CD1c-positive myeloid dendritic cell (primary cell): ENCODE results near the gene LGALS14.
"Not testable (repeated sequence)": the region's sequence is repeated elsewhere in the genome, so short reads cannot be mapped to it uniquely, and the experiment has no call there.

Source experiments
- DNase-seq: peaks from one replicate; pipeline ENCODE4 v3.0.0-alpha.2; 2016; ENCODE audit errors: extremely low spot score

LGALS14 gene, protein sequence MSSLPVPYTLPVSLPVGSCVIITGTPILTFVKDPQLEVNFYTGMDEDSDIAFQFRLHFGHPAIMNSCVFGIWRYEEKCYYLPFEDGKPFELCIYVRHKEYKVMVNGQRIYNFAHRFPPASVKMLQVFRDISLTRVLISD

DNA sequence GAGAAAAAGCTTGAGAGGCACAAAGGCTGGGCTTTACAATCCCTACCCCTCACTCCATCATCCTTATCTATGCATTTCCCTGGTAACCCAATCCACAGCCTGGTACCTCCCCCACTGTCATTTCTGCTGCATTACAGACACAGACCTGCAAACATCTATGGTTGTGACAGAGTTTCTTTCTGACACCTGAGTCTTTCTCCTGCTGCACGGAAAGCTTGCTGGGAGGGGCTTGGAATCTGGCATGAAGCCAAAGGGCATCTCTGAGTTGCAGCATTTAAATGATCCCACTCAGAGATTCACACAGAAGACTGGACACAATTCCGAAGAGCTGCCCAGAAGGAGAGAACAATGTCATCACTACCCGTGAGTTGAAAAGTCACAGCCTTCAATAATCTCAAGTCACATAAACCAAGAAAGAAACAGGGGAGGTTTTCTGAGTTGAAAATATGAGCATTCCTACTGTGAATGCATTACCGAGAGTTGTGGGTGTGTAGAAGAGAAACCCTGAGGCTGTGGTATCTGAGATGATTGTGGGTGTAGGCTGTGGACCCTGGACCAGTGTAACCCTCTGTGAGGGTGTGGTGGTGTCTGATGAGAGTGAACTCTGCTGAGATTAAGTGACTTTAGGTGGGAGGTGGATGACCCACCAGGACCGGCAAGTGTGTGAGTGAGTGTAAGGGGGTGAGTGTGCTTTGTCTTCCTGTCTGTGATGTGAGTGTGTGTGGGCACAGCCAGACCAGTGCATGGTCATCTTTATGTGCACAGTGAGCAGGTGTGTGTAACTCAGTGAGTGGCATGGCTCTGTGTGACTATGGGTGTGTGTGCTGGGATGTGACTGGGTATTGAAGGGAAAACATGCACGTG is at the start of gene LGALS14:
Gene LGALS14 (plus strand): TSS at position 301 of the 864 bp plus-strand sequence. CDS start 48 bp downstream, at position 349.
- no peak for DNase-seq

DNA sequence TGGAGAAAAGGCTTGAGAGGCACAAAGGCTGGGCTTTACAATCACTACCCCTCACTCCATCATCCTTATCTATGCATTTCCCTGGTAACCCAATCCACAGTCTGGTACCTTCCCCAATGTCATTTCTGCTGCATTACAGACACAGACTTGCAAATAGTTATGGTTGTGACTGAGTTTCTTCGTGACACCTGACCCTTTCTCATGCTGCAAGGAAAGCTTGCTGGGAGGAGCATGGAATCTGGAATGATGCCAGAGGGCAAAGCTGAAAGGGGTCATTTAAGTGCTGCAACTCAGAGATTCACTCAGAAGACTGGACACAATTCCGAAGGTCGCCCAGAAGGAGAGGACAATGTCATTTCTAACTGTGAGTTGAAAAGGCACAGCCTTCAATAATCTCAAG is 48.7 kb upstream of the LGALS14 start, which contains the start of gene LGALS16:
Gene LGALS16 (plus strand): TSS at position 301 of the 400 bp plus-strand sequence. CDS start 49 bp downstream, at position 350.
- DNase-seq, result no peak

DNA sequence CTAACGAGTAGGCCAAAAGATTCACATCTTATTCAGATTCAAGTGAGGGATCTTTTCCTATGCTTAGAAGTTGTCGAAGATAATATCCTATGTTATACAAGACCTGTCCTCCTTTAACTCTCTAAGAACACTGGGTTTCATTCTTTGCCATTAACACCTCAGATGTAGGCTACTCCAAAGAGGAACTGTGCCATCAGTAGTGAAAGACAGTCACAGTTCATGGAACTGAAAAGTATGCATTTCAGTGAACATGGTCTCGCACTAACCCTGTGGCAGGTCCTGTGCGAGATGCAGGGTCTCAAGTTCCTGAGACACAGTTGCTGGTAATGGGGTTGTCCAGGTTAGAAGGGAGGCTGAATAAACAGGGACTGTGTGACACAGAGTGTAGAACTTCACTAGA is 44.5 kb upstream of the LGALS14 start:
- no peak for DNase-seq

DNA sequence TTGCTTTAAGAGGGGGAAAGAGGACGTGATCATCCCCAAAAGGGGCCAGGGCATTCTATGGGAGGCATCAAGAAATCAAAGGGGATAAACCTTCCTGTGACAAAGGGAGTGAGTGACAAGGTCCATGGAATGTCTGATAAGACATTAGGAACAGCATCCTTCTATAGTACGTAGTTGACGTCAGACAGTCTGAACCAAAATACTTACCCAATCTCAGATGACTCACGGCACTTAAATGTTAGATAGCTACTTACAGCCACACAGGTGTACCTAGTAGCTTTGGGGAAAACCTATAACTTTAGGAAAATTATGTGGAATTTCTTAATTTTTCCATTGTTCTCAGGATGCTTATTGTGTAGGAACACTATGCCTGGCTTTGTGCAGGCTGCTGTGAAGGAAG is 43.6 kb upstream of the LGALS14 start:
- DNase-seq, result no peak

DNA sequence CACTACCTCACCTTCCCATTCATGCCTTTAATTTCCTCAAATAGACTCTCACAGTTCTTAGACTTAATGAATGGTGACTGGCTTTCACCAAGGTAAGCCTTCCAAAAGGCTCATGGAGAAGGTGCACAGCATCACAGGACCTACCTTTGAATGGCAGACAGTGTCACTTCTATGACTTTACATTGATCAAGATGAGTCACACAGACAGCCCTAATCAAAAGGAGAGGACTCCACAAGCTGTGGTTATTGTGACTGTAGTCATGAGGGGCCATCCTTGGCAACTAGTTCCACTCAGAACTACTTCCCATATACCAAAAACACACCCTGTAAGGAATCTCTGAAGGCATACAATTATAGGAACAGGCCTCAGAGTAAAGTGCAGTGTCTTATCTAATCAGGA is 42.7 kb upstream of the LGALS14 start:
- no peak for DNase-seq

DNA sequence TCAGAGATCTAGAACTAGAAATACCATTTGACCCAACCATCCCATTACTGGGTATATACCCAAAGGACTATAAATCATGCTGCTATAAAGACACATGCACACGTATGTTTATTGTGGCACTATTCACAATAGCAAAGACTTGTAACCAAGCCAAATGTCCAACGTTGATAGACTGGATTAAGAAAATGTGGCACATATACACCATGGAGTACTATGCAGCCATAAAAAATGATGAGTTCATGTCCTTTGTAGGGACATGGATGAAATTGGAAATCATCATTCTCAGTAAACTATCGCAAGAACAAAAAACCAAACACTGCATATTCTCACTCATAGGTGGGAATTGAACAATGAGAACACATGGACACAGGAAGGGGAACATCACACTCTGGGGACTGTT is 34.4 kb upstream of the LGALS14 start:
- DNase-seq, result not testable (repeated sequence)

DNA sequence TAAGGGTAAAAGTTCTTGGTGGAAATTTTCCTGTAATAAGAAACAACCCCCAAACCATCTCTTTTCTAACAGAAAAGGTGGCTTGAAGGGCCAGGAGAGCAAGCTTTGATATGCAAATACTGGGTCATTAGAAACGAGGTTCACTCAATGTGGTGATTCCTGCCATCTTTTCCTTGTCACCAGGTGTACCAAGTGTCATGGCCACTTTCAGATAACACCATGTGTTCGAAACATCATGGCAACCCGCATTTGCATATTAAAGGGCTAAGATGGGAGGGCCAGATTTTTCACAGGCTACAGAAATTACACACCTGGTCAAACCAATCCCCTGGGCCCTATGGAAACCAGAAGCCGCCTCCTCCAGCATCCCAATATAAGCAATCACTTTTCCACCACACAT is 33.3 kb upstream of the LGALS14 start:
- no peak for DNase-seq

DNA sequence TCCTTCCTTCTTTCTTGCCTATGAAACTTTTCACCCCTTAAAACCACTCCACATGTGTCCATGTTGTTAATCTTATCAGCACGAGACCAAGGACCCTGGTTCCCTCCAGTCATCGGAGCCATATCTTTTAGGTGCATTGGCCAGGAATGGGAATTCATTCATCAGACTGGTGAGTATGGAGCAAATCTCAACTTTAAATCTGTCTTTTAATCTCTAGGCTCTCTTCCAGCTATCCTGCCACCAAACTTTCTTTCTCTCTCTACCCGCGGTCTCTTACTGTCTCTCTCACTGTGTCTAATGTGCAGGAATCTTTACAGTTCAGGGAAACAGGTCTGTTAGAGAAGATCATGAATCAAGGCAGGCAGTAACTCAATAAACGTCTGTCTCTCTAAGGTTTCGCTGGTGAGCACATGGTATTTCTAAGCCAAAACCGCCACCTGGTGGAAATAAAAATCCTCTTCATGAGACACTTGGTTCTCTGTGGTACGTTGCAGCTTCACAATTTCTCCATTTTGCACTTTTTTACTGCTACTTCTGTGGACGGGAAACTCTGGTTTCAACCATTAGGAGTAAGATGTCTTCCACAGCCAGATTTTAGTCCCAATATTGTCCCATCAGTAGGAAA is 32.4 kb upstream of the LGALS14 start:
- DNase-seq, result peak; percentile 75

DNA sequence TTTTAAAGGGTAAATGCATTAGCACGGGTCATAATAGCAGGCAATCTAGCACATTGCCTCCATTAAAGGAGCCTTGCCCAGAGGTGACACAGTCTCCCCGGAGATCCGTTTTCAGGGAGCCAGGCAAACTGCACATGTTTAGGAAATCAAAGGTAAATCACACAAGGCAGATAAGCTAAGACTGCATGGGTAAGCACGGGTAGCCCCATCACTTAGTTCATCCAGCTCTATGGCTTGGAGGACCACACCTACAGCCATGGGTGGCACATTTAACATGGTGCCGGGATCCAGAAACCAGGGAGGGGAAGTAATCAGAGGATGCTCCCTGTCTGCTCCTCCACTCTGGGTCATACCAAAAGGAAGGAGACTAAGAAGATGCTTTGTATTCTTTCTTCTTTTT is 31.8 kb upstream of the LGALS14 start:
- no peak for DNase-seq

DNA sequence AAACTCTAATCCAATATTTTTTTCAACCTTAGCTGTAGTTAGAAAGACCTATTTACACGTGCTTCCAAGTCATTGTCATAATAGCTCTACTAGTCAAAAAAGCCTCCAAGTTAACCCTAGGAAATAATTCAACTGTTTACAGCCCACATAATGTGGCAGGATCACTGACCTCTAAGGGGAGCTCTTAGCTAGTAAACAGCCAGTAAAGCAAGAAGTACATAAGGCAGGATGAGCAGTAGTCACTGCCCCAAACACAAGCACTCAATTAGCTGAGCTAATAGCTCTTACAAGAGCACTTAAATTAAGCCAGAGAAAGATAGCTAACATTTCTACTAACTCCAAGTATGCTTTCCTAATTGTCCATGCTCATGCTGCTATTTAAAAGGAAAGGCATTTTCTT is 30.4 kb upstream of the LGALS14 start:
- DNase-seq, result not testable (repeated sequence)

DNA sequence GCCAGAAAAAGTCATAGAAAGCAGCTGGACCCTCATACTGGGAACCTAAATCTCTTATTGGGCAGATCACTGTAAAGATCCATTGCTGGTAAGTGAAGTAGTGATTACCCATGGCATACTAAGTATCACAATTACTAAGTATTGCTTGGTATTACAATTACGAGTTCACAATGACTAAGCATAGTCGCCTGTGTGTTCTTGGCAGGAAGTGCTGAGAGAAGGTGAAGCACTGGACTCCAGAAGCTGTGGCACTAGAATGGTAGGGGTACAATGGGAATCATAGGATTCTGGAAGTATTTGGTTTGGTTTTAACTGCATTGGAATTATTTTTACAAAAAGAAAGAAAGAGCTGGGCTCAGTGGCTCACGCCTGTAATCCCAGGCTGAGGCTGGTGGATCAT is 28.3 kb upstream of the LGALS14 start:
- DNase-seq, result no peak

DNA sequence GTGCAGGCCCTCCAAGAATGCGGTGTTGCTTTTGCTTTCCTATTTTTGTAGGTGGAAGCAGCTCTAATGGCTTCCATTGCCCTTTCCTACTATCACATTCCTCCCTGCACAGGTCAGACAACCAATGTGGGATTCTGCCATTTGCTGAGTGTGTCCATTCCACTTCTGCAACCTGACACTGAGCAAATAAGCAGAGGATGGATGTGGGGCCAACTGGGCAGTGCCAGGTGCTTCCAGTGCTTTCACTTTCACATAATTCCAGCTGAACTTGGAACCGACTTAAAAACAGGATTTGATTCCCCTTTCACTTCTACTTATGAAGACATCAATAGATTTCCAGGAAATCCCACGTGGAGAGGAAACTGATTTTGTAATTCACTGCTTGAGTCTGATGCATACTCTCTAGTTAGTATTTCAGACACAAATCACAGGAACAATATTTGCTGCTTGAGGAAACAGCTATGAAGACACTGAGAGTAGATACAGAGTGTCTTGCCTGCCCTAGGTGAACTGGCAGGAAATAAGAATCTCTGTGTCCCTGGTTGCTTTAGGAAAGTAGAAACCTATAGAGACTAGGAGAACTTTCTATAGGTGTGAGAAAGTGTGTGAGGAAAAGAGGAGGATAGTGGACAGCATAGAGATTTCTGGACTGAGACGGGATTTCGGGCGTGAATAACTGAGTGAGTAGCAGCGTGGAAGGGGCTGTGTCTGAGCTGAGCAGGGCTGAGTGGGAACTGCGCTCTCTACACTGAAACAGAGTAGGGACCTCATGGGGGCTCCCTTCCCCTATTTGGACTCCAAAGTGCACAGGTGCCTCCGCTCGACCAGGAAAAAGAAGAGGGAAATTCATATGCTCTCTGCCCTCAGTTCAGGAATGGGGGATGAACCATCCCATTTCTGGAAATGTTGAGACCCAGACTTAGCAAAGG is 26.1 kb upstream of the LGALS14 start:
- DNase-seq, result peak; percentile 23

DNA sequence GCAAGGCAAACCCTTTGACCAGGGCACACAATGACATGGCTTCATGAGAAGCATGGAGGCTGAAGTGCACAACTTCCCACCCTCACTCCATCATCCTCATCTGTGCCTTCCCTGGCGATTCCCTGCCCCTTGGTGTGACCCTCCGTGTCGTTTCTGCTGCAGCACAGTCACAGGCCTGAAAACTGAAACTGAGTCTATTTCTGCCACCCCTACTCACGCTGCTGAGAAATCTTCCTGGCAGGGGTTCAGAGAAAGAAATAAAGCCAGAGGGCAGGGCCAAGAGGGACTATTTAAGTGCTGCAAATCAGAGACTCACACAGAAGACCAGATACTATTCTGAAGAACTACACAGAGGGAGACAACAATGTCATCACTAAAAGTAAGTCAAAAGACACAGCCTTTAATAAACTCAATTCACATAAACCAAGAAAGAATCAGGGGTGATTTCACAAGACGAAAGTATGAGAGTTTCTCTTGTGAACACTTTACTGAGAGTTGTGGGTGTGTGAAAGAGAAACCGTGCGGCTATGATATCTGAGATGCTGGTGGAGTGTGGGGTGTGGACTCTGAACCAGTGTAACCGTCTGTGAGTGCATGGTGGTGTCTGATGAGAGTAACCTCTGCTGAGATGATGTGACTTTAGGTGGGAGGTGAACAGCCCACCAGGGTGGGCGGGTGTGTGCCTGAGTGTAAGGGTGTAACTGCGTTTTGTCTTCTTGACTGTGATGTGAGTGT is 25.1 kb upstream of the LGALS14 start:
- no peak for DNase-seq

DNA sequence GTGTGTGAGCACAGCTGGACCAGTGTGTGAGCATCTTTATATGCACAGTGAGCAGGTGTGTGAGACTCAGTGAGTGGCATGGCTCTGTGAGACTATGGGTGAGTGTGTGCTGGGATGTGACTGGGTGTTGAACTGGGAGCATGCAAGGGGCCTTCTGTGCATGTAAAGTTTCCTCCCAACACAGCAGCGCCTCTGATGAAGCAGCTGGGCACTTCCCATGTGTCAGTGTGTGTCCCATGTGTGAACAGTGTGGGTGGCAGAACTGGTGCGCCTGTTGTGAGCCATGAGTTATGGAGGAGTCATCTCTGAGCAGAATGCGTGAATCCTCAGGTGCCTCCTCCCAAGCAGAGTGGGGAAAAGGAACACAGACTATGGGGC is 24.5 kb upstream of the LGALS14 start:
- no peak for DNase-seq

DNA sequence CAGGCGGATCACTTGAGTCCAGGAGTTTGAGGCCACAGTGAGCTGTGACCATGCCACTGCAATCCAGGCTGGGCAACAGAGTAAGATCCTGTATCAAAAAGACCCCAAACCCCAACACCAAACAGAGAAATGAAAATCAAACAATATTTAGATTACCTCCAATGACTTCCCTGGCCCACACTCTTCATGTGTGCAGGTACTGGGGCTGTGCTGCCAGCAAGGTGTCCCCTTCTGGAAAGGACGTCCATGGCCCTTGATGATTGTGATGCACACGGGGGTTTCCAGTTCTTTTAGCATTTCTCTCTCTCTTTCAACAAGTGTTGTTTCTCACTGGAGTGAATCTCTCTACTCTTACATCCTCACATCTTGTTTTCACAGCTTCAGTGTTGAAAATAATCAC is 23.7 kb upstream of the LGALS14 start:
- DNase-seq, result no peak

DNA sequence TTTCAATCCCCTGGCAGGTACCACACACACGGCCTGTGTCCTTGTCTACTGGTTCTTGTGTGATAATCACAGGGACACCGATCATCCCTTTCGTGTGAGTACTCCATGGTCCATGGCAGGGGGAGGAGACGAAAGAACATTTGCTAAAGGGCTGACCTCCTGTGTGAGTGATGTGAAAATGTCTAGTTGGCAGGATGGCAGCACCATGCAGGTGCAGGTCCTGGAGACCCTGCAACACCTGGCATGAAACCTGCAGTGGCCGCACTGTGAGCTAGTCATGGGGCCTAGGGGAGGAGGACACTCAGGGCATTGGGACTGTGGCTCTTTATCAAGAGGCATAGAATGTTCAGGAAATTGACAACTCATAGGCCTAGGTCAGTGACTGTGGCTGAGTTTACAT is 22.9 kb upstream of the LGALS14 start:
- no peak for DNase-seq

DNA sequence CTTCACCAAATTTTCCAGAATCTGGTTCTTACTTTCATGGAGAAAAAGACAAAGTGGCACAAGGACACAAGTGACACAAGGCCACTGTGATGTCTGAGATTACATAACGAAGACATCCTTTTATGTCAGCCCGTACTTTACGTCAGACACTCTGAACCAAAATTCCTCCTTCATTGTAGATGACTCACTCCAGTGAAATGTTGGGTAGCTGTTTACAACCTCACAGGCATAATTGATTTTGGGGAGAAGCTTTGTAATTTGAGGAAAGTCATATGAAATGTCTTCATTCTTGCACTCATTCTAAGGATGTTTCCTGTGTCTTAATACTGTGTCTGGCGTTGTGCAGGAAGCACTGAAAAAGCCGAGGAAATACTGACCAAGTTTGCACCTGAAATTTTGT is 20.0 kb upstream of the LGALS14 start:
- DNase-seq, result no peak

DNA sequence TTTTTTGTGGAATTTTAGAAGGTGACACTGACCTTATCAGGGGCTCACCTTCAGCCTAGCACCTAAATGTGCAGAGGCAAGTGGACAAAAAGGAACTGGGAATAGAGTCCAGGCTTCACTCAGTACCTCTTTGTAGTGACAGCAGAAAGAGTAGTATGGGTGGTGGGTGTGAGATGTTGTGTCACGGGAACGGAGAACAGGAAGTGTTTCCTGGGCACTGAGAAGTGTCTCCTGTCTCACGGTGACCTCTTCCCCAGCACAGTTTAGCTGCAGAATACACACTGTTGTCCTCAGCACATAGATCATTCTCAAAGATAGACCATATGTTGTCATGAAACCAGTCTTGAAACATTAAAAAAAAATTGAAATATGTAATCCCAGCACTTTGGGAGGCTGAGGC is 17.5 kb upstream of the LGALS14 start:
- peak; percentile 40 for DNase-seq

DNA sequence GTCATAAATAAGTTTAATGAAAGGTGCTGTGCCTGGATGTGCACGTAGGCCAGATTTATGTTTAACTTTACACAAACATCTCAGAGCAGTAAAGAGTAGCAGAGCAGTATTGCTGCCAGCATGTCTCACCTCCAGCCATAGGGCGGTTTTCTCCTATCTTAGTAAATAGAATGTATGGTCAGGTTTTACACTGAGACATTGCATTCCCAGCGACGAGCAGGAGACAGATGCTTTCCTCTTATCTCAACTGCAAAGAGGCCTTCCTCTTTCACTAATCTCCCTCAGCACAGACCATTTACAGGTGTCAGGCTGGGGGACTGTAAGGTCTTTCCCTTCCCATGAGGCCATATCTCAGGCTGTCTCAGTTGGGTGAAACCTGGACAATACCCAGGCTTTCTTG is 15.6 kb upstream of the LGALS14 start:
- not testable (repeated sequence) for DNase-seq

DNA sequence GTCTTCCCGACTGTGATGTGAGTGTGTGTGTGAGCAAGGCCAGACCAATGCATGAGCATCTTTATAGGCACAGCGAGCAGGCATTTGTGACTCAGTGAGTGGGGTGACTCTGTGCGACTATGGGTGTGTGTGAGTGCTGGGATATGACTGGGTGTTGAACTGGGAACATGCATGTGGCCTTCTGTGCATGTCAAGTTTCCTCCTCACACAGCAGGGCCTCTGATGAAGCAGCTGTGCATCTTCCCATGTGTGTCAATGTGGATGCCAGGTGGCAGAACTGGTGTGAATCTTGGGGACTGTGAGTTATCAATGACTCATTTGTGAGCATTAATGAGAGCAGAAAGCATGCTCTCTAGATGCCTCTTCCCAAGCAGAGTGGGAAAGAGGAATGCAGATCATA is 12.1 kb upstream of the LGALS14 start:
- DNase-seq, result no peak

DNA sequence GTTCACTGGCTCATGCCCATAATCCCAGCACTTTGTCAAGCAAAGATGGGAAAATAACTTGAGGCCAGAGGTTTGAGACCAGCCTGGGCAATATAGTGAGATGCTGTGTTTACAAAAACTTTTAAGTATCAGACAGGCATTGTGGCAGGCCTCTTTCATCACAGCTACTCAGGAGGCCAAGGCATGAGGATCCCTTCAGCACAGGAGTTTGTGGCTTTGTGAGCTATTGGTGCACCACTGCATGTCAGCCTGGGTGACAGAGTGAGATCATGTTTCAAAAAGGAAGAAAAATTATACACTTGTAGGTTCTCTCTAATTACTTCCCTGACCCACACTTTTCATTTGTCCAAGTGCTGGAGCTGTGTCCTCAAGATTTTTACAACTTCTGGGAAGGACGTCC is 11.5 kb upstream of the LGALS14 start:
- DNase-seq, result no peak
